22Rv1 (cell line): Measurements from ENCODE around the gene GLT6D1.

Source experiments
- ZFX ChIP-seq: fragments of 450-650 bp; IDR thresholded peaks from 2 replicates; pipeline ENCODE4 v1.6.1; 2017; ENCODE audit warnings: antibody characterized with exemption, borderline replicate concordance
- TF ChIP-seq, protein P1 (sequence below): fragments of 450-650 bp; IDR thresholded peaks from 2 replicates; pipeline ENCODE4 v1.5.1; 2017; ENCODE audit warnings: mild to moderate bottlenecking

DNA sequence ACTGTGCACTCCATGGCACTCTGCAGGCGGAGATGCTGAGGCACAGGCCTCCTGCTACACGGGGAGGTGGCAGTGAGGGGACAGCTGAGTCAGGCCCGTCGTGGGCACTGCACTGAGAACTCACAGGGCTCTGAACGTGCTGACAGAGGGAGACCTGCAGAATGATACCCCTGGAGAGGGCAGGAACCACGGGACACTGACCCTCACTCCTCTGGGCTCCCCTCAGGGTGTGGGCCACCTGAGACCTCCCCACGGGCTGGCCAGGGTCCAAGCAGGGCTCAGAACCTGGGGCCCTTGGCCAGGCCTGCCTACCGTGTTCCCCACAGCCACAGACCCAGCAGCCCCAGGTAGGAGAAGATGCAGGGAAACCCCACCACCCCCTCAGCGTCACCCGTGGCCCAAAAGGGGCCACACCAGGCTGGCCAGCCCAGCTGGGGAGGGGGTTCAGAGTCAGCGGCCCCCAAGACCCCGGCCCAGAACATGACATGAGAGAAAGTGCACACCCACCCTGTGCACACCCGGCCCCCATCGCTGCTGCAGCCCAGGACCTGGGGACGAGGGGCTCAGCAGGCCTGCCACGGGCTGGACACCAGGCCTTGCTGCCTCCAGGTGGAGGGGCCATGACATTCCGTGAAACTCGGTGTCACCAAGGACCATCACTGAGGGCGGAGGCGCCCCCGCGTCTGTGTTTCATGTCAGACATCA lies 30.9 kb downstream of the GLT6D1 start:
- TF ChIP-seq, protein P1, sequence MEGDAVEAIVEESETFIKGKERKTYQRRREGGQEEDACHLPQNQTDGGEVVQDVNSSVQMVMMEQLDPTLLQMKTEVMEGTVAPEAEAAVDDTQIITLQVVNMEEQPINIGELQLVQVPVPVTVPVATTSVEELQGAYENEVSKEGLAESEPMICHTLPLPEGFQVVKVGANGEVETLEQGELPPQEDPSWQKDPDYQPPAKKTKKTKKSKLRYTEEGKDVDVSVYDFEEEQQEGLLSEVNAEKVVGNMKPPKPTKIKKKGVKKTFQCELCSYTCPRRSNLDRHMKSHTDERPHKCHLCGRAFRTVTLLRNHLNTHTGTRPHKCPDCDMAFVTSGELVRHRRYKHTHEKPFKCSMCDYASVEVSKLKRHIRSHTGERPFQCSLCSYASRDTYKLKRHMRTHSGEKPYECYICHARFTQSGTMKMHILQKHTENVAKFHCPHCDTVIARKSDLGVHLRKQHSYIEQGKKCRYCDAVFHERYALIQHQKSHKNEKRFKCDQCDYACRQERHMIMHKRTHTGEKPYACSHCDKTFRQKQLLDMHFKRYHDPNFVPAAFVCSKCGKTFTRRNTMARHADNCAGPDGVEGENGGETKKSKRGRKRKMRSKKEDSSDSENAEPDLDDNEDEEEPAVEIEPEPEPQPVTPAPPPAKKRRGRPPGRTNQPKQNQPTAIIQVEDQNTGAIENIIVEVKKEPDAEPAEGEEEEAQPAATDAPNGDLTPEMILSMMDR: no peak
- TF ChIP-seq ZFX: no peak
